T-helper 2 cell (primary cell): ENCODE data around the gene BPIFB3.
"Not testable (repeated sequence)": the region's sequence is repeated elsewhere in the genome, so short reads cannot be mapped to it uniquely, and the experiment has no call there.

Experiments used
- DNase-seq, 5 experiments: peaks; one replicate each; pipeline versions ENCODE4 v3.0.0 to v3.0.0-alpha.2; 2012 to 2022

The BPIFB3 gene

GRCh38 chr20:33028875-33029274 is 24.8 kb upstream of the BPIFB3 start:
- no peak for DNase-seq

GRCh38 chr20:33030076-33030475 is 23.6 kb upstream of the BPIFB3 start:
- DNase-seq: no peak

- DNase-seq: no peak
Observed at GRCh38 chr20:33030569-33030968, 23.1 kb upstream of the BPIFB3 start.

- DNase-seq: no peak
Observed at GRCh38 chr20:33031531-33031930, 22.2 kb upstream of the BPIFB3 start, which contains the start of gene BPIFB6. BPIFB6 (plus strand) TSS chr20:33031648; CDS start chr20:33031648, 0 bp downstream.

GRCh38 chr20:33032555-33032954 is 21.1 kb upstream of the BPIFB3 start:
- no peak for DNase-seq

DNA sequence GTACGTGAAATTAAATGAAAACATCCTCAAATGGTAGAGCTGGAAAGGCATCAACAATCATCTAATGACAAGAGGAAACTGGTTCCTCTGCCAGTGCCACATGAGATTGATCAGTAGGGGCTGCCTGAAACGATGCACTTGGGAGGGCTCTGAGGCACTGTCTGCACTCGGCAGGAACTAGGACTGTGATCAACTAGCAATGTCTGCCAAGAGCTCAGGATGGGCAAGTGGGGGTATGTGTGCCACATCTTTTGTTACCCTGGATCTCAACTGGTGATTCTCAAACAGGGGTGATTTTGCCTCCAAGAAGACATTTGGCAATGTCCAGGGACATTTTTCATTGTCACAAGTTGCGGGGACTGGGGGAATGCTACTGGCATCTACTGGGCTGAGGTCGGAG is 20.3 kb upstream of the BPIFB3 start:
- no peak for DNase-seq

DNA sequence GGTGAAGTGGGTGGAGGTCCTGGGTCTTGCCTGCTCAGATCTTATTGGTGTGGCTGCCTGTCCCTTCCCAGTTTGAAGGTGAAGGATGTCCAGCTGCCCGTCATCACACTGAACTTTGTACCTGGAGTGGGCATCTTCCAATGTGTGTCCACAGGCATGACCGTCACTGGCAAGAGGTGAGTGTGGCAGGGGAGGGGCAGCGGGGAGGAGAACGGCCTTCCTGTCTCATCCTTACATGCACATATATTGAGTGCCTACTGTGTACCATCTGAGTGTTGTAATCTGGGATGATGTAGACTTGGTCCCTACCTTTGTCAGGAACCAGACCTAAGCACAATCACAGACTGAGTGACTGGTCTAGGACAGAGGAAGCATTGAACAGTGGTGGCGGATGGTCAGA is 19.6 kb upstream of the BPIFB3 start:
- no peak for DNase-seq

- no peak for DNase-seq
Observed at GRCh38 chr20:33034901-33035492, 18.7 kb upstream of the BPIFB3 start.

DNA sequence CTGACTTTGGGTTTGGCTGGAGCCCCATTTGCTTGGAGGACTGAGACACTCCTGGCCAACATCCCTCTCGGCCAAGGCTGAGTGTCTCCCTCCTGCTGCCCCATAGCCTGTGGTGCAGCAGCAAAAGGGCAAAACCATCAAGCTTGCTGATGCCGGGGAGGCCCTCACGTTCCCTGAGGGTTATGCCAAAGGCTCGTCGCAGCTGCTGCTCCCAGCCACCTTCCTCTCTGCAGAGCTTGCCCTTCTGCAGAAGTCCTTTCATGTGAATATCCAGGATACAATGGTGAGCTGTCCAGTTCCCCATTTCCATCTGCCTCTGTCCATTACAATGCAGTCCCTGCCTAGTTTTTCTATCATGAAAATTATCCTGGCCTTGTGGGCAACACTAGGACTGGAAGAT is 16.2 kb upstream of the BPIFB3 start:
- DNase-seq: no peak

- no peak for DNase-seq
Observed at GRCh38 chr20:33038243-33038642, 15.5 kb upstream of the BPIFB3 start.

DNA sequence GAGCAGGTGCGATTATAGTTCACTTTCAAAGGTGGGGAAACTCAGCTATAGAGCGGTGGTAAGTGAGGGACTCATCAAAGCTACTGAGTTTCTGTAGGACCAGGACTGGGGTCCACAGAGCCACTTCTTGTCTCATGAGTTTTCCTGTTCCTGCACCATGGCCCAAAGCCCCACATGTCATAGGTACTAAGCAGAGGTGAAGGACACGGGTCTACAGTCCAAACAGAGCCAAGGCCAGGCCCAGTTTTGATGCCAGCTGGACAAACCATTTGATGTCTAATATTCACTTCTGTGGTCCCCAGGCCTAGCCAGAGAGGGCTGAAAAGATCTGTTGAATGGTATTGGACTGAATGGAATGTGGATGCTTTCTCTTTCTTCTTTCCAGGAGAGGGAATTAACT is 11.3 kb upstream of the BPIFB3 start:
- no peak for DNase-seq

DNA sequence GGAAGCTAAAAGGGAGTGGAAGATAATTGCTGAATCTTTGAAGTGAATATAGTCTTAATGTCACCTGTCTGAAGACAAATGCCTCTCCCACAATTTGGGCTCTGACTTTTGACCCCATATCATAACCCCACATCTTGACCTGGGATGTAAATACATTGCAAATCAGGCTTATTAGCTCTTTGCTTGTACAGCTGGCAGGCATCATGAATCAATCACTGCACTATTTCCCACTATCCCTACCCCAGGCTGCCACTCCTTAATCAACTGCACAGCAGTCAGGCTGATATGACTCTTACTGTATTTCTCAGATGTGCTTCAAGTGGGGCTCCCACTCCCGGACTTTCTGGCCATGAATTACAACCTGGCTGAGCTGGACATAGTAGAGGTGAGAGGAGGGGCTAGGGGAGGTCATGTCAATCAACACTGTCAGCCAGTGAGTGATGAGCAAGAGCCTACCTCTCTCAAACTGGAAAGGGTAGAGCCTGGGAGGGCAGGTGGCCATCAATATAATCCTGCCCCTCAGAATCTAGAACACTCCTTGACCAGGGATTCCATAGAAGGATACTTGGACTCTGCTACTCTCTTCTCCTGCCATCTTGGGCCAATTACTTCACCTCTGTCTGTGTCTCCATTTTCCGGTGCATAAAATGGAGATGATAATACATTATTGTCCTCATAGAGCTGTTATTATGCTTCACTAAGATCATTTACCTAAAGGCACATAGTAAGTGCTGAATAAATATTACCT is 10.5 kb upstream of the BPIFB3 start:
- DNase-seq: no peak

GRCh38 chr20:33043731-33044181 is 9.9 kb upstream of the BPIFB3 start:
- DNase-seq: no peak

- DNase-seq: not testable (repeated sequence)
Observed at GRCh38 chr20:33045129-33045721, 8.5 kb upstream of the BPIFB3 start.

DNA sequence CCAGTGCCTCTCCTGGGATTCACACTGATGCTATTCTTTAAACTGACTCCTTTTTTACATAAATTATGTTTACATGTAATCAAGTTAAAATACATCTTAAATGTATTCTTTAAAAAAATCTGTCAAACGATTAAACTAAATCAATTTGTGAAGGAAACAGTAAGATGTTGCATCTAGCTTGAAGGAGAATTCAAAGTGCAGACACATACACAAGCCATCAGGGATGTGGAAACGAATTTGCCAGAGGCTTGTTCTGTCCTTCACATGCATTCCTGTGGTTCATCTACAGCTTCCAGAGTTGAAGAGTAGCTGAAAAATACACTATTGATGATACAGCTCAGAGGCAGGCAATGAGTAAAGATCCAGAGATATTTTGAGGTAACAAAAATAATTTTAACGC is 7.3 kb upstream of the BPIFB3 start:
- no peak for DNase-seq

DNA sequence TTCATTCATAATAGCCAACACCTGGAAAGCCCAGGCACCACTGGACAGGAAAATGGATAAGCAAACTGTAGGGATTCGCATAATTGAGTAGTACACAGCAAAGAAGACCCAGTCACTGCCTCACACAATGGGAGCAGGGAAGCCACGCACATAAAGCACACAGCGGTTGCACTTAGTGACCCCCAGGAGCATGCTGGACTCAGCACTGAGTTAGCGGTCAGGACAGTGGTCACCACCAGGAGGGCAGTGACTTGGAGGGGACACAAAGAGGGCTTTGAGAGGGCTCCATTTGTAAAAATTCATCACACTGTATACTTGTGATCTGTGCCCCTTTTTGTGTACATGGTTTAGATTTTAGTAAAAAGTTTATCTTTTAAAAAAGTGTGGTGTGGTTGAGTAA is 2.4 kb upstream of the BPIFB3 start:
- DNase-seq: no peak

GRCh38 chr20:33054381-33054780 is 678 bp downstream of the BPIFB3 start:
- DNase-seq: no peak

DNA sequence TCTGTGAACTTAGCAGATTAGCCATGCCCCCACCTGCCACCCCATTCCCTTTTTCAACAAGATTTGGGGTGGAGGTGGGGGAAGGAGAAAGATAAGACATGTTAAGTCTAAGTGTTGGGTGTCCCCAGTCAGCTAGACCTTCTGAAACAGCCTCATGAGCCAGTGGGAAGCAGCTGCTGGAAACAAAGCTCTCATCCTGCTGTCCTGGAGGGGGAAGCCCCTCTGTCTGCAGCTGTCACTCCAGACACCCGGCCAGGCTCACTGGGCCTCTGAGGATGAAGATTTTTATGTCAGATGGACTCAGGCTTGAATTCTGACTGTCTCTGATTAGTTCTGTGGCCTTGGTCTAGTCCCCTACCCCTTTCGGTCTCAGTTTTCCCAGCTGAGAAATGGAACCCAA is 1.1 kb downstream of the BPIFB3 start:
- DNase-seq: no peak

GRCh38 chr20:33059136-33059535 is 5.4 kb downstream of the BPIFB3 start:
- no peak for DNase-seq

- DNase-seq: no peak
Observed at GRCh38 chr20:33059741-33060390, 6.2 kb downstream of the BPIFB3 start.

- DNase-seq: no peak
Observed at GRCh38 chr20:33061658-33062028, 7.9 kb downstream of the BPIFB3 start.

GRCh38 chr20:33062105-33062824 is 8.6 kb downstream of the BPIFB3 start:
- DNase-seq: no peak

DNA sequence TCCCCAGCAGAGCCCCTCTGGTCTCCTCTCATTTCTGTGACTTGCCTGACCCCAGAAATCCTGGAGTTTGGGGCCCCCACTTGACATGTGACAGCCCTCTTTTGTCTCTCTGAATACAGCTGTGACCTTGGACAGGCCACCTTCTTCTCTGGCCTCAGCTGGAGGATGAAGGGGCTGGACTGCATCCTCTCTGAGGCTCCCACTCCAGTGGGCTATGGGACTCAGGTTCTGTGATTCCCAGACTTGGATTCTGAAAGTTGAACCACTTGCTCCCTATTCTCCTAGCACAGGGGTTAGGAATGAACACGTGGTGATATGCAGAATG is 9.1 kb downstream of the BPIFB3 start:
- DNase-seq: no peak
